Trophoblast cell (in vitro differentiated cells and primary cell): Measurements from ENCODE around the gene GABRR2.

Source experiments
- DNase-seq, 2 donors: peaks; one replicate each; pipeline ENCODE4 v3.0.0-alpha.2; 2016
- H2AFZ ChIP-seq: 2 replicates; pipeline ENCODE4 v1.6.1; 2013; ENCODE audit warnings: low read length, moderate library complexity, mild to moderate bottlenecking; ENCODE audit not compliant: insufficient read depth, poor library complexity
- H2AK5ac ChIP-seq: 2 replicates; pipeline ENCODE4 v1.6.1; 2013; ENCODE audit warnings: mild to moderate bottlenecking, low read length
- H2BK120ac ChIP-seq: 2 replicates; pipeline ENCODE4 v1.6.1; 2013; ENCODE audit warnings: low read length, mild to moderate bottlenecking, moderate library complexity; ENCODE audit not compliant: insufficient read depth, poor library complexity
- H2BK12ac ChIP-seq: 2 replicates; pipeline ENCODE4 v1.6.1; 2013; ENCODE audit warnings: mild to moderate bottlenecking, low read length, moderate library complexity
- H2BK5ac ChIP-seq: 2 replicates; pipeline ENCODE4 v1.6.1; 2013; ENCODE audit warnings: low read length, low read depth, moderate library complexity, mild to moderate bottlenecking; ENCODE audit not compliant: poor library complexity
- H3K14ac ChIP-seq: 2 replicates; pipeline ENCODE4 v1.6.1; 2013; ENCODE audit warnings: mild to moderate bottlenecking, low read length
- H3K18ac ChIP-seq: 2 replicates; pipeline ENCODE4 v1.6.1; 2013; ENCODE audit warnings: mild to moderate bottlenecking, low read length
- H3K23ac ChIP-seq: 2 replicates; pipeline ENCODE4 v1.6.1; 2013; ENCODE audit warnings: low read length
- H3K27ac ChIP-seq: 2 replicates; pipeline ENCODE4 v1.5.1; 2013; ENCODE audit warnings: low read depth, mild to moderate bottlenecking, inconsistent platforms, low read length, moderate library complexity
- H3K27me3 ChIP-seq: 2 replicates; pipeline ENCODE4 v1.6.1; 2013; ENCODE audit warnings: inconsistent platforms, mild to moderate bottlenecking, low read length, moderate library complexity; ENCODE audit not compliant: insufficient read depth
- H3K36me3 ChIP-seq, 2 experiments: 1 replicate in 1 of 2; 2 replicates in 1 of 2; pipeline ENCODE4 v1.6.1; 2013; ENCODE audit warnings: low read length in 2 of 2, mild to moderate bottlenecking in 2 of 2, moderate library complexity in 1 of 2; ENCODE audit not compliant: insufficient read depth in 2 of 2, control insufficient read depth in 1 of 2
- H3K4ac ChIP-seq: 2 replicates; pipeline ENCODE4 v1.6.1; 2013; ENCODE audit warnings: low read depth, mild to moderate bottlenecking, low read length, moderate library complexity
- H3K4me1 ChIP-seq, 2 experiments: 1 replicate in 1 of 2; 2 replicates in 1 of 2; pipeline ENCODE4 v1.6.1; 2013; ENCODE audit warnings: low read length in 2 of 2, mild to moderate bottlenecking in 2 of 2, moderate library complexity in 1 of 2; ENCODE audit not compliant: insufficient read depth in 2 of 2, control insufficient read depth in 1 of 2
- H3K4me2 ChIP-seq: 2 replicates; pipeline ENCODE4 v1.6.1; 2013; ENCODE audit warnings: inconsistent platforms, mild to moderate bottlenecking, low read length, moderate library complexity
- H3K4me3 ChIP-seq: 2 replicates; pipeline ENCODE4 v1.5.1; 2013; ENCODE audit warnings: mild to moderate bottlenecking, low read depth, low read length, inconsistent platforms
- H3K79me1 ChIP-seq: one replicate; pipeline ENCODE4 v1.6.1; 2013; ENCODE audit warnings: low read length
- H3K79me2 ChIP-seq: 2 replicates; pipeline ENCODE4 v1.6.1; 2013; ENCODE audit warnings: low read length, mild to moderate bottlenecking; ENCODE audit not compliant: control insufficient read depth, insufficient read depth, poor library complexity
- H3K9ac ChIP-seq: 2 replicates; pipeline ENCODE4 v1.6.1; 2013; ENCODE audit warnings: mild to moderate bottlenecking, low read length
- H3K9me3 ChIP-seq: 2 replicates; pipeline ENCODE4 v1.6.1; 2013; ENCODE audit warnings: low read depth, mild to moderate bottlenecking, control low read depth, inconsistent platforms, low read length; ENCODE audit not compliant: insufficient read depth
- H4K12ac ChIP-seq: 2 replicates; pipeline ENCODE4 v1.6.1; 2013; ENCODE audit warnings: low read depth, mild to moderate bottlenecking, low read length, moderate library complexity
- H4K8ac ChIP-seq: 2 replicates; pipeline ENCODE4 v1.6.1; 2013; ENCODE audit warnings: low read depth, mild to moderate bottlenecking, low read length, moderate library complexity
- H4K91ac ChIP-seq: one replicate; pipeline ENCODE4 v1.6.1; 2013; ENCODE audit warnings: low read depth, mild to moderate bottlenecking, low read length, moderate library complexity
- WGBS: extraction: QIAGEN DNeasy Blood & Tissue Kit; methylation state at CpG from one replicate; pipeline ENCODE4 v1.1.7; 2013; ENCODE audit warnings: missing lambda C conversion rate; ENCODE audit not compliant: insufficient read length, insufficient coverage; ENCODE audit errors: extremely low coverage; 5-methylcytosine and 5-hydroxymethylcytosine counted together

The GABRR2 gene

GRCh38 chr6:89359561-89359960 is 44.5 kb upstream of the GABRR2 start:
- H4K12ac ChIP-seq: no peak overlapping the region
- no peak overlapping the region for H3K23ac ChIP-seq
- H2AFZ ChIP-seq: no peak overlapping the region
- H3K36me3 ChIP-seq: no peaks in the 10 kb centered on the region
- H3K9ac ChIP-seq: no peak overlapping the region
- DNase-seq: no peak
- H2BK120ac ChIP-seq: no peak overlapping the region
- no peak overlapping the region for H2AK5ac ChIP-seq
- no peaks in the 10 kb centered on the region for H3K4me1 ChIP-seq
- no peak overlapping the region for H2BK5ac ChIP-seq
- H3K14ac ChIP-seq: no peak overlapping the region
- no peak overlapping the region for H3K4ac ChIP-seq
- WGBS: no CpG with 5 or more reads among the region's 1 CpG
- no peaks in the 10 kb centered on the region for H3K27me3 ChIP-seq
- H3K18ac ChIP-seq: no peak overlapping the region
- H4K8ac ChIP-seq: no peak overlapping the region
- no peaks in the 10 kb centered on the region for H3K79me2 ChIP-seq
- H3K4me3 ChIP-seq: no peak overlapping the region
- H3K9me3 ChIP-seq: no peaks in the 10 kb centered on the region
- no peak overlapping the region for H3K27ac ChIP-seq
- H2BK12ac ChIP-seq: no peak overlapping the region
- no peak overlapping the region for H4K91ac ChIP-seq
- H3K4me2 ChIP-seq: no peak overlapping the region
- no peaks in the 10 kb centered on the region for H3K79me1 ChIP-seq

GRCh38 chr6:89357390-89357789 is 42.3 kb upstream of the GABRR2 start:
- H3K9me3 ChIP-seq: no peaks in the 10 kb centered on the region
- no peak overlapping the region for H3K14ac ChIP-seq
- H2BK5ac ChIP-seq: no peak overlapping the region
- H3K36me3 ChIP-seq: no peaks in the 10 kb centered on the region
- no peaks in the 10 kb centered on the region for H3K27me3 ChIP-seq
- H3K27ac ChIP-seq: no peak overlapping the region
- peaks cover 8% of the 10 kb centered on the region for H3K79me2 ChIP-seq
- H2BK12ac ChIP-seq: no peak overlapping the region
- H3K4me2 ChIP-seq: no peak overlapping the region
- H3K18ac ChIP-seq: no peak overlapping the region
- no peak overlapping the region for H2BK120ac ChIP-seq
- H4K8ac ChIP-seq: no peak overlapping the region
- H3K4ac ChIP-seq: no peak overlapping the region
- no peak overlapping the region for H3K23ac ChIP-seq
- no peak overlapping the region for H4K91ac ChIP-seq
- peaks cover 8% of the 10 kb centered on the region for H3K79me1 ChIP-seq
- H4K12ac ChIP-seq: no peak overlapping the region
- H3K4me3 ChIP-seq: no peak overlapping the region
- no peak for DNase-seq
- no CpG with 5 or more reads among the region's 3 CpGs for WGBS
- no peak overlapping the region for H2AFZ ChIP-seq
- H2AK5ac ChIP-seq: no peak overlapping the region
- peaks cover 3% of the 10 kb centered on the region in 2 experiments for H3K4me1 ChIP-seq
- H3K9ac ChIP-seq: no peak overlapping the region

GRCh38 chr6:89356642-89357170 is 41.6 kb upstream of the GABRR2 start:
- no peak overlapping the region for H4K12ac ChIP-seq
- no peak overlapping the region for H2BK12ac ChIP-seq
- no peak overlapping the region for H3K9ac ChIP-seq
- H3K18ac ChIP-seq: no peak overlapping the region
- no peak overlapping the region for H4K8ac ChIP-seq
- no peak overlapping the region for H2AFZ ChIP-seq
- no peak overlapping the region for H3K23ac ChIP-seq
- no peak overlapping the region for H2AK5ac ChIP-seq
- H3K14ac ChIP-seq: no peak overlapping the region
- H3K4me1 ChIP-seq: peaks cover 3% of the 10 kb centered on the region in 2 experiments
- whole genome bisulfite sequencing: no CpG with 5 or more reads among the region's 1 CpG
- H2BK120ac ChIP-seq: no peak overlapping the region
- H2BK5ac ChIP-seq: no peak overlapping the region
- no peak overlapping the region for H3K4me2 ChIP-seq
- no peak for DNase-seq
- no peaks in the 10 kb centered on the region for H3K27me3 ChIP-seq
- no peak overlapping the region for H3K4ac ChIP-seq
- H3K4me3 ChIP-seq: no peak overlapping the region
- no peak overlapping the region for H3K27ac ChIP-seq
- H4K91ac ChIP-seq: no peak overlapping the region
- H3K79me1 ChIP-seq: peaks cover 15% of the 10 kb centered on the region
- no peaks in the 10 kb centered on the region for H3K9me3 ChIP-seq
- peaks cover 13% of the 10 kb centered on the region for H3K79me2 ChIP-seq
- H3K36me3 ChIP-seq: no peaks in the 10 kb centered on the region

- H3K14ac ChIP-seq: no peak overlapping the region
- no peak overlapping the region for H3K4ac ChIP-seq
- peaks cover 3 to 5% of the 10 kb centered on the region in 2 experiments for H3K4me1 ChIP-seq
- H2BK120ac ChIP-seq: no peak overlapping the region
- no peak overlapping the region for H3K27ac ChIP-seq
- no peak overlapping the region for H4K91ac ChIP-seq
- peaks cover 21% of the 10 kb centered on the region for H3K79me1 ChIP-seq
- H4K8ac ChIP-seq: no peak overlapping the region
- no peak overlapping the region for H3K18ac ChIP-seq
- no peak overlapping the region for H3K23ac ChIP-seq
- H3K4me3 ChIP-seq: no peak overlapping the region
- H2BK5ac ChIP-seq: no peak overlapping the region
- H3K9me3 ChIP-seq: no peaks in the 10 kb centered on the region
- H2AFZ ChIP-seq: no peak overlapping the region
- H3K9ac ChIP-seq: no peak overlapping the region
- H3K36me3 ChIP-seq: no peaks in the 10 kb centered on the region
- no CpG with 5 or more reads among the region's 2 CpGs for WGBS
- H4K12ac ChIP-seq: no peak overlapping the region
- H3K27me3 ChIP-seq: no peaks in the 10 kb centered on the region
- H3K79me2 ChIP-seq: peaks cover 18% of the 10 kb centered on the region
- no peak overlapping the region for H2BK12ac ChIP-seq
- no peak overlapping the region for H2AK5ac ChIP-seq
- no peak overlapping the region for H3K4me2 ChIP-seq
- DNase-seq: no peak
Observed at GRCh38 chr6:89355511-89356194, 40.6 kb upstream of the GABRR2 start.
